K562 (cell line): ENCODE measurements around the gene CUL9. TPM values are rescaled to one million over a fixed set of nuclear protein-coding genes. Genes with fewer than 3 reads are reported as not detected.

Experiments
- ATAC-seq: fragments of 200-7000 bp; cut with Tn5 transposase; 3 replicates; pipeline ENCODE4 v1.9.1; 2020; ENCODE audit warnings: moderate library complexity
- BruUV-seq: library from RNA; stranded (reverse); fragments of 400-500 nt; replicated peaks from 2 replicates; lab custom pipeline; 2021; lab: Mats Ljungman, UMichigan
- CTCF ChIA-PET: fragments of 300-600 bp; formaldehyde crosslinking; extraction: SDS; loops from one replicate; lab custom pipeline; 2021; ENCODE audit warnings: low intra/inter-chr PET ratio; lab: Yijun Ruan, JAX
- POLR2A ChIA-PET: fragments of 300-600, 350-650 bp; sonication (Branson Sonifier 250); formaldehyde crosslinking; extraction: SDS; loops from one replicate; lab custom pipeline; 2021; ENCODE audit warnings: antibody characterized with exemption, inconsistent platforms; lab: Yijun Ruan, JAX
- DNase-seq, 4 experiments: peaks; one replicate each; pipeline versions ENCODE4 v3.0.0 to v3.0.0-alpha.2; 2011 to 2018; ENCODE audit warnings: low spot score in 3 of 4, mixed read lengths in 3 of 4; ENCODE audit errors: extremely low read depth in 1 of 4
- FAIRE-seq: peaks from 2 replicates; lab custom pipeline; 2011; peaks lifted over from hg19 to GRCh38; lab: Jason Lieb, UNC
- H2AFZ ChIP-seq: 2 replicates; pipeline ENCODE4 v1.6.0; 2011; ENCODE audit warnings: low read depth, low read length, control low read depth, inconsistent platforms
- H3K27ac ChIP-seq: fragments of 200-600 bp; 3 replicates; pipeline ENCODE4 v1.8.0; 2011; ENCODE audit warnings: low read depth, mild to moderate bottlenecking, control low read depth, inconsistent platforms, low read length, moderate library complexity, mixed read lengths; ENCODE audit errors: extremely low read depth
- H3K27me3 ChIP-seq, 2 experiments: fragments of 300-600 bp in 1 of 2; 2 replicates in 1 of 2; 3 replicates in 1 of 2; pipeline versions ENCODE4 v1.6.0 to v1.8.0; 2011; ENCODE audit warnings: inconsistent platforms in 2 of 2, low read length in 2 of 2, mild to moderate bottlenecking in 1 of 2, mixed read lengths in 1 of 2, moderate library complexity in 1 of 2; ENCODE audit not compliant: control insufficient read depth in 2 of 2, insufficient read depth in 2 of 2
- H3K36me3 ChIP-seq: fragments of 300-600 bp; 3 replicates; pipeline ENCODE4 v1.8.0; 2011; ENCODE audit warnings: mild to moderate bottlenecking, low read length, inconsistent platforms; ENCODE audit not compliant: control insufficient read depth, insufficient read depth
- H3K4me1 ChIP-seq, 2 experiments: fragments of 200-600 bp in 1 of 2; replicated peaks in 1 of 2; 2 replicates in 1 of 2; 3 replicates in 1 of 2; pipeline versions ENCODE4 v1.5.1 to v1.8.0; 2011; ENCODE audit warnings: inconsistent platforms in 2 of 2, low read length in 2 of 2, mild to moderate bottlenecking in 1 of 2, mixed read lengths in 1 of 2, moderate library complexity in 1 of 2; ENCODE audit not compliant: control insufficient read depth in 2 of 2, insufficient read depth in 2 of 2
- H3K4me2 ChIP-seq: 2 replicates; pipeline ENCODE4 v1.6.1; 2011; ENCODE audit warnings: low read length, control low read depth, inconsistent platforms, mixed read lengths; ENCODE audit not compliant: insufficient read depth
- H3K4me3 ChIP-seq: fragments of 200-600 bp; sonication (generic), shearing (Covaris generic); 2 replicates; pipeline ENCODE4 v1.5.1; 2016; ENCODE audit warnings: control low read depth, inconsistent platforms
- H3K79me2 ChIP-seq: fragments of 200-600 bp; 3 replicates; pipeline ENCODE4 v1.8.0; 2011; ENCODE audit warnings: low read length, inconsistent platforms; ENCODE audit not compliant: control insufficient read depth, insufficient read depth
- H3K9ac ChIP-seq, 2 experiments: 2 replicates each; pipeline versions ENCODE4 v1.6.0 to v1.6.1; 2011; ENCODE audit warnings: low read depth in 2 of 2, low read length in 2 of 2, control low read depth in 1 of 2, inconsistent platforms in 1 of 2, mild to moderate bottlenecking in 1 of 2, mixed read lengths in 1 of 2; ENCODE audit not compliant: insufficient read depth in 1 of 2
- H3K9me1 ChIP-seq: one replicate; pipeline ENCODE4 v1.6.0; 2011; ENCODE audit warnings: inconsistent platforms, mild to moderate bottlenecking, low read length, moderate library complexity; ENCODE audit not compliant: control insufficient read depth, insufficient read depth
- H3K9me3 ChIP-seq: replicated peaks from 2 replicates; pipeline ENCODE4 v1.5.1; 2011; ENCODE audit warnings: low read depth, low read length, inconsistent platforms; ENCODE audit not compliant: control insufficient read depth, insufficient read depth
- H4K20me1 ChIP-seq: replicated peaks from 2 replicates; pipeline ENCODE4 v1.6.1; 2011; ENCODE audit warnings: low read length, inconsistent platforms, mixed read lengths; ENCODE audit not compliant: control insufficient read depth, insufficient read depth
- FOXP1 ChIP-seq: sonication (generic); formaldehyde crosslinking; IDR thresholded peaks from 2 replicates; pipeline ENCODE4 v1.8.0; 2022; ENCODE audit warnings: mild to moderate bottlenecking, missing genetic modification reagents
- LEF1 ChIP-seq: fragments of 450-650 bp; IDR thresholded peaks from 2 replicates; pipeline ENCODE4 v1.6.1; 2016; ENCODE audit warnings: mild to moderate bottlenecking
- POLR2A ChIP-seq: fragments of 450-650 bp; conservative IDR thresholded peaks from 2 replicates; pipeline ENCODE4 v1.6.1; 2016
- POLR2AphosphoS2 ChIP-seq: IDR thresholded peaks from 2 replicates; pipeline ENCODE4 v1.6.1; 2012; ENCODE audit warnings: low read length, improper control_type of control experiment
- POLR2G ChIP-seq: fragments of 200-400 bp; formaldehyde crosslinking; IDR thresholded peaks from 2 replicates; pipeline ENCODE4 v1.6.1; 2017; ENCODE audit warnings: low read depth, mild to moderate bottlenecking, antibody characterized with exemption, low read length, moderate library complexity
- SUPT5H ChIP-seq: fragments of 450-650 bp; IDR thresholded peaks from 2 replicates; pipeline ENCODE4 v1.6.1; 2016
- ZBTB43 ChIP-seq: sonication (generic); formaldehyde crosslinking; IDR thresholded peaks from 2 replicates; pipeline ENCODE4 v1.8.0; 2023; ENCODE audit warnings: mild to moderate bottlenecking, missing genetic modification reagents
- ZNF583 ChIP-seq: fragments of 250-450 bp; sonication (Bioruptor Pico); IDR thresholded peaks from 2 replicates; pipeline ENCODE4 v1.4.0; 2020
- WGBS: fragments of 100-300 bp; shearing (Covaris generic); methylation state at CpG from one replicate; pipeline ENCODE4 v1.1.6; 2016; ENCODE audit warnings: low coverage, mixed read lengths; ENCODE audit not compliant: insufficient coverage; ENCODE audit errors: missing lambda C conversion rate; 5-methylcytosine and 5-hydroxymethylcytosine counted together
- in situ Hi-C: fragments of 300-500 bp; cut with MboI; formaldehyde crosslinking; loops from 4 replicates; pipeline ENCODE4 v1.15.0; 2018; ENCODE audit warnings: inconsistent platforms, mixed read lengths
- intact Hi-C: fragments of 100-400 bp; cut with micrococcal nuclease; formaldehyde crosslinking; loops from 2 replicates; pipeline ENCODE4 v1.14.2; 2022
- polyA plus RNA-seq, 8 experiments: library from polyadenylated mRNA; depleted of rRNA in 4 of 8; stranded (reverse) in 5 of 8; unstranded in 3 of 8; fragments of >200 nt; fragmentation: Nextera tagmentation in 2 of 8; fragmentation: Illumina TruSeq in 1 of 8; extraction: Ambion mirVana in 2 of 8; extraction: Trizol in 1 of 8; gene quantifications; 2 replicates each; pipeline versions ENCODE4 v1.2.1 to v1.2.3, GENCODE V29; 2011 to 2014; ENCODE audit warnings: inconsistent platforms in 1 of 8, missing spikeins in 1 of 8
- total RNA-seq, 7 experiments: library from RNA; depleted of rRNA in 6 of 7; stranded (reverse); fragments of >200 nt in 6 of 7; fragmentation: Illumina TruSeq in 2 of 7; extraction: Trizol in 2 of 7; gene quantifications; 2 replicates each; pipeline versions ENCODE4 v1.2.1 to v1.2.3, GENCODE V29; 2011 to 2021; ENCODE audit warnings: low replicate concordance in 1 of 7
- TF ChIP-seq, protein P1 (sequence below): sonication (generic); formaldehyde crosslinking; IDR thresholded peaks from 2 replicates; pipeline ENCODE4 v1.9.0; 2022; ENCODE audit warnings: mild to moderate bottlenecking, missing genetic modification reagents

The CUL9 gene
- total and polyA plus RNA-seq, 9 of the 15 experiments (the other 6 are each of a cell fraction or from before 2014, with no cell fraction given), result 0.50 to 20.7 (median 6.6) TPM

GRCh38 chr6:43221046-43221972 is 39.3 kb downstream of the CUL9 start:
- H3K9ac ChIP-seq, result peak overlapping the region in 1 of 2 experiments; percentile 76; a peak in 2 of 4 replicates
- H3K4me1 ChIP-seq, result peaks cover 14 to 36% of the 10 kb centered on the region in 2 experiments; a peak in 4 of 5 replicates
- H3K36me3 ChIP-seq, result peaks cover 29% of the 10 kb centered on the region; the same call in 2 of the 3 replicates
- no peak overlapping the region for H3K4me2 ChIP-seq
- 0 out of 2 replicates have a peak, but pooled peaks have one; percentile 24 for TF ChIP-seq POLR2AphosphoS2
- TF ChIP-seq, protein P1, sequence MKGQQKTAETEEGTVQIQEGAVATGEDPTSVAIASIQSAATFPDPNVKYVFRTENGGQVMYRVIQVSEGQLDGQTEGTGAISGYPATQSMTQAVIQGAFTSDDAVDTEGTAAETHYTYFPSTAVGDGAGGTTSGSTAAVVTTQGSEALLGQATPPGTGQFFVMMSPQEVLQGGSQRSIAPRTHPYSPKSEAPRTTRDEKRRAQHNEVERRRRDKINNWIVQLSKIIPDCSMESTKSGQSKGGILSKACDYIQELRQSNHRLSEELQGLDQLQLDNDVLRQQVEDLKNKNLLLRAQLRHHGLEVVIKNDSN, result 0 out of 2 replicates have a peak, but pooled peaks have one; percentile 16
- TF ChIP-seq POLR2A, result 0 out of 2 replicates have a peak, but pooled peaks have one; percentile 20
- 0 out of 2 replicates have a peak, but pooled peaks have one; percentile 23 for TF ChIP-seq SUPT5H
- TF ChIP-seq ZNF583, result no peak
- peak; percentile 66 for TF ChIP-seq POLR2G
- TF ChIP-seq LEF1, result no peak
- 0 out of 2 replicates have a peak, but pooled peaks have one; percentile 57 for TF ChIP-seq FOXP1
- TF ChIP-seq ZBTB43, result no peak
- no peaks in the 10 kb centered on the region for H4K20me1 ChIP-seq
- intact Hi-C loops, result no loop called here
- DNase-seq (no peak), FAIRE-seq (no peak), ATAC-seq (no peak)
- BruUV-seq, result no TSS peak
- H3K79me2 ChIP-seq, result no peaks in the 10 kb centered on the region
- no peak overlapping the region for H3K4me3 ChIP-seq
- H3K27me3 ChIP-seq, result no peaks in the 10 kb centered on the region
- ChIA-PET CTCF (no interaction called here), POLR2A (interaction anchor here (0.5 to 11.2 kb wide), 16 partner anchors 5 to 318 kb away, joined by 3 to 118 read pairs (median 4); partner anchors contain the start of genes CUL9 and DNPH1)
- H2AFZ ChIP-seq, result no peak overlapping the region
- in situ Hi-C loops, result no loop called here
- 82% methylated on average over 17 of the region's 20 CpGs for WGBS
- H3K9me1 ChIP-seq, result no peaks in the 10 kb centered on the region
- no peaks in the 10 kb centered on the region for H3K9me3 ChIP-seq
- H3K27ac ChIP-seq, result no peak overlapping the region
